HK-2 (cell line): ENCODE data around the gene PAMR1.
"Not testable (repeated sequence)": the region's sequence is repeated elsewhere in the genome, so short reads cannot be mapped to it uniquely, and the experiment has no call there.

ENCODE experiments used
- DNase-seq: peaks from one replicate; pipeline ENCODE4 v3.0.0-alpha.2; 2018; ENCODE audit not compliant: unreplicated experiment

Gene PAMR1

GRCh38 chr11:35525501-35526175 is at the start of gene PAMR1:
PAMR1 (minus strand) TSS chr11:35525616; CDS start chr11:35525585, 31 bp downstream.
- no peak for DNase-seq

DNA sequence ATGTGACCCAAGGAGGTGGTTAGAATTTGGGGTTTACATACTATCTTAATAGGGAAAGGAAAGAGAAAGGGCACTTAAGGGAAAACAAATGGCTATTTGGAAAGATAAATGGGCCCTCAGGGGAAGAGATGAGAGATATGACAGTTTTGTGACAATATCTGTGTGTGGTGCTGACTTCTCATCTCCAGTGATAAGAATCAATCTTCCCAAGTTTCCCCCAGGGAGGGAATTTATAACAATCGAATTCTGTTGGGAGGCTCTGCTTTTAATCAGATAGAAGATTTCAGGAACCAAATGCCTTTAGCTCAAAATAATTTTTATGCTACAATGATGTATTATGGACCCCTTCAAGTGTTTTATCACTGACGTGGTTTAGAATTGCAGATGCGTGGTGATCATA is 46.3 kb upstream of the PAMR1 start:
- DNase-seq = no peak

GRCh38 chr11:35567737-35568465 is 42.5 kb upstream of the PAMR1 start:
- DNase-seq = no peak

- DNase-seq = no peak
Measured at GRCh38 chr11:35566885-35567284, 41.5 kb upstream of the PAMR1 start.

DNA sequence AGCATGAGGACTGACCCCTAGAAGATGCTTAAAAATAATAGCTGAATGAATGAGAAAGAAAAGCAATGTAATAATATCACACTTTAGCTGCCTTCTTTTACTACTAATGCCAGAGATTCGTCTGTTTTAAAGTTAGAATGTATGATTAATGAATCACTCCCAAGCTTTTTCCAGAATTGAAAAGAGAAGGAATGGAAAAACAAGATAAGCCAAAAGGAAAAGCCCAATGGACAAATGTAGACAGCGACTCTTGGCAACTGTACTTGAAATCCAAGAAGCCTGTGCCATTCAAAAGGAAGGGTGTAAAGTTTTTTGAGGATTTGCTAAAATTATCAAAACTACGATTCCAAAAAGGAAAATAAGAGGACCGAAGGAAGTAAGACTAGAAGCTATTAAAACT is 40.8 kb upstream of the PAMR1 start:
- DNase-seq = no peak

- no peak for DNase-seq
Measured at GRCh38 chr11:35564245-35564595, 38.8 kb upstream of the PAMR1 start.

DNA sequence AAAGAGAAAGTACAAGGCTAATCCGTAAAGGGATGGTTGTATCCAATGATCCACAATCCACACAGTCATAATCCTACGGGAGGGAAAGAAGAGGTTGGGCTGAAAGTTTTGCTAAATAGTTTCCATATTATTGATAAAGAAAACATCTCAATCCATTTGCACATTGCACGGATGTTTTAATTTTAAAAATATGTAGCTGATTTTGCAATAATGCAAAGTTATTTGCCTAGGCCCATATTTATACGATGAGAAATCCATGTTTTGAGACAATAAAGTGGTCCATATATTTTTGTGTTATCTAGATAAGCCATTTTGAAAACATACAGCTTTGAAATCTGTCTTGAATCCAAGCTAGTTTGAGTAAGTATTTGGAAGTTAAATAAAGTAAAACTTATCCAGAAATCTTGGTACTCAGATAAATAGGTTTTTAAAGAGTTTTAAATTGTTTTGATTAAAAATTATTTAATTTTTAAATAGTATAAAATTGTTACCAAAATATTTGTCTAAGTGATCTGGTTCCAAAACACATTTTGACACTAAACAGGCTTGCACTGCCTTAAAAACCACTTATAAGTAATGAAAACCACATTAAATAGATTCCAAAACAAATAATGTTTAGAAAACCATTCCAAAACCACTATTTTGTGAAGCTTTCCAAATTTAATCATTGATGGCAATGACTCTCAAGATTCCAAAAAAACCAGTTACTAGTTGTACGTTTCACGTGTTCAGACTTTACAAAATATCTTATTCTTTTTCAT is 38.2 kb upstream of the PAMR1 start:
- DNase-seq = no peak

DNA sequence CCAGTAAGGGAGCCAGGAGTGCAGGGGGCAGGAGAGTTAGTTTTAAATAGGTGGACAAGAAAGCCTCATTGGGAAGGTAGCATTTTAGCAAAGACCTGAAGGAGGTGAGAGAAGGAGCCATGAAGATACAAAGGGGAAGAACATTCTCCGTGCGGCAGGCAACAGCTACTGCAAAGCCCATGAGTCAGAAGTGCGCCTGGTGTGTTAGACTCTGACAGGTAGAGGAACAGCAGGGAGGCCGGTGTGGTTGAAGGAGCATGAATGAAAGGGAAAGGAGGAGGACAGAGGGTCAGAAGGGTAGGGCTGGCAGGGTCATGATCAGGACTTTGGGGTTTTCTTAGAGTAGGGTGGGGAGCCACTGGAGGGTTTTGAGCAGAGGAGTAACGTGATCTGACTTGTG is 34.5 kb upstream of the PAMR1 start:
- DNase-seq = no peak

DNA sequence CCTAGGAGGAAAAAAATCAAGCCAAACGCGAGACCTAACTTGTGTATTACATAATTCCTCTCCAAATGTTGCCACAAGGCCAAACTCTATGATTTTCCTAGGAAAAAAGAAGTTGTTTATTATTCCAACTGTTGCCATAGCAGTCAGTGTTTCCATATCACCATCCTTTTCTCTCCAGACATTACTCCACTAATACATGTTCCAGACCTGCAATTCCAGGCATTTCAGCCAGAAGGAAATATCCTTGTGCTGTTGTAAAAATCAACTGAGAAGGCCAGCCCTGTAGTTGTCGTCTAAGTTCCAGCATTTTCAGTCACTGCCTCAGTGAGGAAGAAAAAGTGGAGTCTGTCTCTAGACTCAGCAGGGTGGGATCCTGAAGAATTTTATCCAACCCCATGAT is 33.1 kb upstream of the PAMR1 start:
- no peak for DNase-seq

DNA sequence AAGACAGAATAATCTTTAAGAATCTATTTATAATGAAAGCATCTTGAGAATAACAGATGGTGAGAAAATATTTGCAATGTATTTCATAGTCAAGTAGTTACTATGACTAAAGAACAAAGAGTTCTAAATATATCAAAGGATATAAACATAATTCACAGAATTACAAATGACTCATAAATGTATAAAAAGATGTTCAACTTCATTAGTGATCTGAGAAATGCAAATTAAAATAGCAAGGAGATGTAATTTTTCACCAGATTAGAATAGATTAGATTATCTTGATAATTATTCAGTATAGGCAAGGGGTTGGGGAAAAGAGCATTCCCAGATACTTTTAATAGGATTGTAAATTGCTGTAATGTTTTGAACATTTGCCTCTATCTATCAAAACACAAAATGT is 30.1 kb upstream of the PAMR1 start:
- no peak for DNase-seq

GRCh38 chr11:35554491-35555437 is 29.3 kb upstream of the PAMR1 start:
- DNase-seq = no peak

GRCh38 chr11:35553831-35554230 is 28.4 kb upstream of the PAMR1 start:
- DNase-seq = no peak

GRCh38 chr11:35553021-35553420 is 27.6 kb upstream of the PAMR1 start:
- DNase-seq = no peak

DNA sequence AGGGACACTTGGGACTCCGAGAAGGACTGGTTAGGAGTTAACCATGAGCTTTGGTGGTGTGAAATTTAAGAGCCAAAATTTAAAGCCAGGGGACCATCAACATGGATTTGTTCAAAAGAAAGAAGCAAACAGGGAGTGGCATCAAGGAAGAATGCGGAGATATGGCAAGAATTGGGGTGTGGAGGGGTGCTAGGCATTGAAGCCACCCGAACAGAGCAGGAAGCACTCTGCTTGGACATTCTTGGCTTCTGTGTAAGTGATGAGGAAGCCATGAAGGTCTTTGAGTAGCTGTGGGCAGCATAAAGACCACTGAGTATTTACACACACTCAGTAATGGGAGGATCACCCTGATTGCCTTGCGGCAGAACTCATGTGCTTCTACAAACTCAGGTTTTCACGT is 27.2 kb upstream of the PAMR1 start:
- DNase-seq = no peak

DNA sequence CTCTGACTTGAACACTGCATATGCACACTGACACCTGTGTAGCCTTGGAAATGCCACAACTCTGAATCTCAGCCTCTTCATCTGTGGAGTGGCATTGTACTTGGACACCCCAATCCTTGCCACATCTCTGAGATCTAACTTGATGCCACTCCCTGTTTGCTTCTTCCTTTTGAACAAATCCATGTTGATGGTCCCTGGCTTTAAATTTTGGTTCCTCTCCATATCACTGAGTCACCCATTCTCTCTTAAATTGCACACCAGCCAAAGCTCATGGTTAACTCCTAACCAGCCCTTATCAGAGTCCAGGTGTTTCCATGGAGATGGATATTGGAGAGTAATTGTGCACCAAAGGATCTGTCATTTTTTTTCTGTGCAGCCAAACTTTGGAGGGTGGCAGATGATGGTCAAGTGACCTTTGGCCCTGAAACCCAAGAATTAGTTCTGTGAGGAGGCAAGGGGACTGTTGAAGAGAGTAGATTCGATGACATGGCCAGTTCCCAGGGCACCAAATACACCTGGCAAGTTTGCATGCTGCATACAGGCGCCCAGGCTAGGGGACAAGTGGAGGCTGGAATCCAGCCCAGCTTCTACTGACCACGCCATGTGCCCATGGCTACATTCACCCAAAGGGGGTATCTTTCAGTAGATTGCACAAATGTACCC is 25.1 kb upstream of the PAMR1 start:
- no peak for DNase-seq

DNA sequence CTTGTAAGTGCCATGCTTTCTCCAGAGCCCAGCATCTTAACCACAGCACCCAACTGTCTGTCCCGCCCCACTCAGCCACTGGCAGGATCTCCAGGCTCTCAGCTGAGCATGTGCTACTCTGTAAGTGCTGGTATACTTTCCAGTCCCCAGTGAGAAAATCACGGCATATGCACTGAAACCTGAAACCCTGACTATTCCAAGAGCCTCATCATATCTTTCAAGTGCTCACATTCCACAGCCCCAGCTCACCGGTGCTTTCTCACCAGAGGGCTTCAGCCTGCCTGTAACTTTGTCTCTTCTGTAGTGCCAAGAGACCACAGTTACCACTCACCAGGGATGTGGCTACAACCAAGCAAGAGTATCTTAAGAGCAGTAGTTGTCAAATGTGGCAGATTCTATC is 24.4 kb upstream of the PAMR1 start:
- DNase-seq = peak; percentile 71

GRCh38 chr11:35548925-35549561 is 23.6 kb upstream of the PAMR1 start:
- DNase-seq = no peak

GRCh38 chr11:35547995-35548394 is 22.6 kb upstream of the PAMR1 start:
- DNase-seq = not testable (repeated sequence)

- no peak for DNase-seq
Measured at GRCh38 chr11:35546317-35546716, 20.9 kb upstream of the PAMR1 start.

DNA sequence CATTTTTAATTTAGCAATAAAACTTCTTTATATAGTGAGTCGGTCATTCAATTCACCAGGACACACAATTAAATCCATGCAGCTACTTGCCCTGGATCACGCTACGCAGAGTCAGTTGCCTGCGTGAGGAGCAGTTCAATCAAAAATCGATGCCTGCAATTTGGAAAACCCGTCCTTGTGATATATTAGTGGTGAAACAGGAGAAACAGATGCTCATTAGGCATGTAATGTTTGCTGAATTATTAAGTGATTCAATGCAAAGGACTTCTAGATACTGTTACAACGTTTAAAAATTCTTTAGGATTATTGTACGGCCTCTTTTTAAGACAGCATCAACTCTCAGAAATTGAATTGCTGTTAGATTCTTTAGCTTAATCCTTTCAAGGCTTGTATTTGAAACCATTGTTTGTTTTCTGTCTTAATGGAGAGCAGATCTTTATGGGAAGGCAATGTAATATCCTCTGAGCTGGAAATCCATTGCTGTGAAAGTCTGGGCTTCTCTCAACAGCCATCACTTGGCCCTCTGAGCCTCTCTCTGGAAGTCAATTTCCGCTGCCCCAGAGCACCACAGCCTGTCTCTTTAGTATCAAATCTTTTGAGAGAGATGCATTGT is 20.1 kb upstream of the PAMR1 start:
- no peak for DNase-seq
